ENCODE measurements around the gene CTNNA3.

CTNNA3 gene

GRCh38 chr10:67110286-67110685, 585.7 kb downstream of the CTNNA3 start:
- Mint-ChIP-seq H3K36me3 (no peaks in the 10 kb centered on the region), H3K27ac (no peak overlapping the region), H3K4me3 (no peak overlapping the region), H3K27me3 (peaks cover 1% of the 10 kb centered on the region), H3K9me3 (ENCODE audit: low read depth) (no peaks in the 10 kb centered on the region), H3K4me1 (ENCODE audit: low read depth) (no peaks in the 10 kb centered on the region)

GRCh38 chr10:67107670-67108069, 588.3 kb downstream of the CTNNA3 start:
- H3K36me3 Mint-ChIP-seq, result no peaks in the 10 kb centered on the region
- no peak overlapping the region for H3K27ac Mint-ChIP-seq
- H3K27me3 Mint-ChIP-seq, result no peaks in the 10 kb centered on the region
- no peaks in the 10 kb centered on the region for H3K9me3 Mint-ChIP-seq (ENCODE audit: low read depth)
- H3K4me1 Mint-ChIP-seq (ENCODE audit: low read depth), result no peaks in the 10 kb centered on the region
- H3K4me3 Mint-ChIP-seq, result no peak overlapping the region

- Mint-ChIP-seq H3K36me3 (no peaks in the 10 kb centered on the region), H3K4me1 (ENCODE audit: low read depth) (no peaks in the 10 kb centered on the region), H3K4me3 (no peak overlapping the region), H3K27me3 (no peaks in the 10 kb centered on the region), H3K27ac (no peak overlapping the region), H3K9me3 (ENCODE audit: low read depth) (no peaks in the 10 kb centered on the region)
These were observed 595.0 kb downstream of the CTNNA3 start for GRCh38 chr10:67100951-67101350.

- no peaks in the 10 kb centered on the region for H3K9me3 Mint-ChIP-seq (ENCODE audit: low read depth)
- H3K27me3 Mint-ChIP-seq, result no peaks in the 10 kb centered on the region
- H3K4me1 Mint-ChIP-seq (ENCODE audit: low read depth), result no peaks in the 10 kb centered on the region
- H3K36me3 Mint-ChIP-seq, result no peaks in the 10 kb centered on the region
- H3K27ac Mint-ChIP-seq, result no peak overlapping the region
- no peak overlapping the region for H3K4me3 Mint-ChIP-seq
These were observed 597.5 kb downstream of the CTNNA3 start for GRCh38 chr10:67098461-67098860.

GRCh38 chr10:67095531-67095930, 600.5 kb downstream of the CTNNA3 start:
- H3K9me3 Mint-ChIP-seq (ENCODE audit: low read depth), result no peaks in the 10 kb centered on the region
- no peaks in the 10 kb centered on the region for H3K27me3 Mint-ChIP-seq
- no peaks in the 10 kb centered on the region for H3K36me3 Mint-ChIP-seq
- no peak overlapping the region for H3K27ac Mint-ChIP-seq
- no peak overlapping the region for H3K4me3 Mint-ChIP-seq
- no peaks in the 10 kb centered on the region for H3K4me1 Mint-ChIP-seq (ENCODE audit: low read depth)

- no peaks in the 10 kb centered on the region for H3K36me3 Mint-ChIP-seq
- no peaks in the 10 kb centered on the region for H3K27me3 Mint-ChIP-seq
- H3K4me1 Mint-ChIP-seq (ENCODE audit: low read depth), result no peaks in the 10 kb centered on the region
- no peak overlapping the region for H3K27ac Mint-ChIP-seq
- no peaks in the 10 kb centered on the region for H3K9me3 Mint-ChIP-seq (ENCODE audit: low read depth)
- no peak overlapping the region for H3K4me3 Mint-ChIP-seq
These were observed 608.0 kb downstream of the CTNNA3 start for GRCh38 chr10:67088036-67088435.

- no peaks in the 10 kb centered on the region for H3K9me3 Mint-ChIP-seq (ENCODE audit: low read depth)
- no peak overlapping the region for H3K4me3 Mint-ChIP-seq
- H3K27ac Mint-ChIP-seq, result no peak overlapping the region
- no peaks in the 10 kb centered on the region for H3K27me3 Mint-ChIP-seq
- no peaks in the 10 kb centered on the region for H3K4me1 Mint-ChIP-seq (ENCODE audit: low read depth)
- H3K36me3 Mint-ChIP-seq, result no peaks in the 10 kb centered on the region
These were observed 608.9 kb downstream of the CTNNA3 start for GRCh38 chr10:67087135-67087425.

- H3K36me3 Mint-ChIP-seq, result no peaks in the 10 kb centered on the region
- no peak overlapping the region for H3K27ac Mint-ChIP-seq
- H3K4me1 Mint-ChIP-seq (ENCODE audit: low read depth), result no peaks in the 10 kb centered on the region
These were observed 609.5 kb downstream of the CTNNA3 start for GRCh38 chr10:67086327-67087134.

GRCh38 chr10:67079126-67079525, 616.9 kb downstream of the CTNNA3 start:
- Mint-ChIP-seq H3K4me3 (no peak overlapping the region), H3K27ac (no peak overlapping the region), H3K9me3 (ENCODE audit: low read depth) (no peaks in the 10 kb centered on the region), H3K27me3 (no peaks in the 10 kb centered on the region), H3K36me3 (no peaks in the 10 kb centered on the region), H3K4me1 (ENCODE audit: low read depth) (no peaks in the 10 kb centered on the region)

More at GRCh38 chr10:67086327-67087134, 609.5 kb downstream of the CTNNA3 start:
- no peak overlapping the region for H3K4me3 Mint-ChIP-seq
- no peaks in the 10 kb centered on the region for H3K9me3 Mint-ChIP-seq (ENCODE audit: low read depth)
- no peaks in the 10 kb centered on the region for H3K27me3 Mint-ChIP-seq

- Mint-ChIP-seq H3K36me3 (no peaks in the 10 kb centered on the region), H3K27me3 (no peaks in the 10 kb centered on the region), H3K4me3 (no peak overlapping the region), H3K27ac (no peak overlapping the region), H3K9me3 (ENCODE audit: low read depth) (no peaks in the 10 kb centered on the region), H3K4me1 (ENCODE audit: low read depth) (no peaks in the 10 kb centered on the region)
These were observed 618.6 kb downstream of the CTNNA3 start for GRCh38 chr10:67077376-67077775.

GRCh38 chr10:67076144-67076543, 619.9 kb downstream of the CTNNA3 start:
- H3K27me3 Mint-ChIP-seq, result no peaks in the 10 kb centered on the region
- H3K9me3 Mint-ChIP-seq (ENCODE audit: low read depth), result no peaks in the 10 kb centered on the region
- no peak overlapping the region for H3K4me3 Mint-ChIP-seq
- H3K4me1 Mint-ChIP-seq (ENCODE audit: low read depth), result no peaks in the 10 kb centered on the region
- no peak overlapping the region for H3K27ac Mint-ChIP-seq
- H3K36me3 Mint-ChIP-seq, result no peaks in the 10 kb centered on the region

GRCh38 chr10:67075491-67075971, 620.5 kb downstream of the CTNNA3 start:
- no peaks in the 10 kb centered on the region for H3K27me3 Mint-ChIP-seq
- H3K4me1 Mint-ChIP-seq (ENCODE audit: low read depth), result no peaks in the 10 kb centered on the region
- H3K4me3 Mint-ChIP-seq, result no peak overlapping the region
- H3K27ac Mint-ChIP-seq, result no peak overlapping the region
- no peaks in the 10 kb centered on the region for H3K36me3 Mint-ChIP-seq
- H3K9me3 Mint-ChIP-seq (ENCODE audit: low read depth), result no peaks in the 10 kb centered on the region

GRCh38 chr10:67072654-67073053, 623.3 kb downstream of the CTNNA3 start:
- H3K27me3 Mint-ChIP-seq, result no peaks in the 10 kb centered on the region
- H3K9me3 Mint-ChIP-seq (ENCODE audit: low read depth), result no peaks in the 10 kb centered on the region
- no peaks in the 10 kb centered on the region for H3K4me1 Mint-ChIP-seq (ENCODE audit: low read depth)
- H3K27ac Mint-ChIP-seq, result no peak overlapping the region
- no peak overlapping the region for H3K4me3 Mint-ChIP-seq
- H3K36me3 Mint-ChIP-seq, result no peaks in the 10 kb centered on the region

GRCh38 chr10:67050415-67050814, 645.6 kb downstream of the CTNNA3 start:
- Mint-ChIP-seq H3K9me3 (ENCODE audit: low read depth) (peaks cover 5% of the 10 kb centered on the region), H3K36me3 (no peaks in the 10 kb centered on the region), H3K27ac (no peak overlapping the region), H3K4me1 (ENCODE audit: low read depth) (no peaks in the 10 kb centered on the region), H3K27me3 (no peaks in the 10 kb centered on the region), H3K4me3 (no peak overlapping the region)

- no peak overlapping the region for H3K27ac Mint-ChIP-seq
- no peaks in the 10 kb centered on the region for H3K36me3 Mint-ChIP-seq
- peaks cover 5% of the 10 kb centered on the region for H3K9me3 Mint-ChIP-seq (ENCODE audit: low read depth)
- H3K4me1 Mint-ChIP-seq (ENCODE audit: low read depth), result no peaks in the 10 kb centered on the region
- H3K4me3 Mint-ChIP-seq, result no peak overlapping the region
- no peaks in the 10 kb centered on the region for H3K27me3 Mint-ChIP-seq
These were observed 646.0 kb downstream of the CTNNA3 start for GRCh38 chr10:67049988-67050387.

GRCh38 chr10:67046507-67046906, 649.5 kb downstream of the CTNNA3 start:
- Mint-ChIP-seq H3K4me1 (ENCODE audit: low read depth) (no peaks in the 10 kb centered on the region), H3K27ac (no peak overlapping the region), H3K9me3 (ENCODE audit: low read depth) (no peaks in the 10 kb centered on the region)

More at GRCh38 chr10:67046507-67046906, 649.5 kb downstream of the CTNNA3 start:
- no peaks in the 10 kb centered on the region for H3K36me3 Mint-ChIP-seq
- no peak overlapping the region for H3K4me3 Mint-ChIP-seq
- no peaks in the 10 kb centered on the region for H3K27me3 Mint-ChIP-seq
